HepG2 (cell line): ENCODE results near the gene COA3. TPM values are rescaled to one million over a fixed set of nuclear protein-coding genes. Genes with fewer than 3 reads are reported as not detected.

Experiments used
- ARHGAP35 ChIP-seq: sonication (generic); formaldehyde crosslinking; IDR thresholded peaks from 2 replicates; pipeline ENCODE4 v1.9.0; 2022; ENCODE audit warnings: mild to moderate bottlenecking, inconsistent platforms, moderate library complexity, missing genetic modification reagents, borderline replicate concordance
- BATF2 ChIP-seq: sonication (generic); formaldehyde crosslinking; IDR thresholded peaks from 2 replicates; pipeline ENCODE4 v1.8.0; 2022; ENCODE audit warnings: mild to moderate bottlenecking, missing genetic modification reagents, moderate library complexity
- JUN ChIP-seq: sonication (generic); formaldehyde crosslinking; IDR thresholded peaks from 2 replicates; pipeline ENCODE4 v1.4.0; 2020; ENCODE audit warnings: mild to moderate bottlenecking, missing genetic modification reagents
- MTF2 ChIP-seq: sonication (generic); formaldehyde crosslinking; IDR thresholded peaks from 2 replicates; pipeline ENCODE4 v1.5.0; 2020; ENCODE audit warnings: missing genetic modification reagents, borderline replicate concordance
- MXD1 ChIP-seq: sonication (generic); formaldehyde crosslinking; IDR thresholded peaks from 2 replicates; pipeline ENCODE4 v1.4.0; 2020; ENCODE audit warnings: mild to moderate bottlenecking, missing genetic modification reagents
- NR2F1 ChIP-seq, 2 experiments: fragments of 450-650 bp in 1 of 2; formaldehyde crosslinking in 1 of 2; IDR thresholded peaks; 2 replicates each; pipeline versions ENCODE4 v1.5.0 to v1.6.1; 2016 to 2020; ENCODE audit warnings: mild to moderate bottlenecking in 1 of 2, missing compliant biosample characterization in 1 of 2, missing genetic modification reagents in 1 of 2, moderate library complexity in 1 of 2
- PAX8 ChIP-seq: sonication (generic); formaldehyde crosslinking; IDR thresholded peaks from 2 replicates; pipeline ENCODE4 v1.8.0; 2022; ENCODE audit warnings: mild to moderate bottlenecking, missing genetic modification reagents, borderline replicate concordance
- POLR2AphosphoS5 ChIP-seq: IDR thresholded peaks from 2 replicates; pipeline ENCODE4 v1.6.1; 2012; ENCODE audit warnings: low read depth, low read length
- SP5 ChIP-seq: IDR thresholded peaks from 2 replicates; pipeline ENCODE4 v1.6.1; 2016; ENCODE audit warnings: low read depth, borderline replicate concordance
- SUZ12 ChIP-seq: fragments of 150-350 bp; IDR thresholded peaks from 2 replicates; pipeline ENCODE4 v1.6.1; 2014; ENCODE audit warnings: low read depth, low read length
- TERF1 ChIP-seq: sonication (generic); formaldehyde crosslinking; IDR thresholded peaks from 2 replicates; pipeline ENCODE4 v1.8.0; 2022; ENCODE audit warnings: mild to moderate bottlenecking, missing genetic modification reagents, moderate library complexity
- U2AF1 ChIP-seq: fragments of 200-400 bp; formaldehyde crosslinking; optimal IDR thresholded peaks from 2 replicates; pipeline ENCODE3; 2017; ENCODE audit warnings: mild to moderate bottlenecking, low read depth, low read length
- ZNF101 ChIP-seq: sonication (generic); formaldehyde crosslinking; IDR thresholded peaks from 2 replicates; pipeline ENCODE4 v1.4.0; 2020; ENCODE audit warnings: mild to moderate bottlenecking, low read depth, missing genetic modification reagents, borderline replicate concordance
- ZNF18 ChIP-seq: sonication (generic); formaldehyde crosslinking; IDR thresholded peaks from 2 replicates; pipeline ENCODE4 v1.8.0; 2022; ENCODE audit warnings: mild to moderate bottlenecking, missing genetic modification reagents; ENCODE audit not compliant: insufficient replicate concordance
- ZNF432 ChIP-seq: sonication (generic); formaldehyde crosslinking; IDR thresholded peaks from 2 replicates; pipeline ENCODE4 v1.5.0; 2020; ENCODE audit warnings: missing genetic modification reagents, mild to moderate bottlenecking, borderline replicate concordance
- ZNF567 ChIP-seq: sonication (generic); formaldehyde crosslinking; IDR thresholded peaks from 2 replicates; pipeline ENCODE4 v1.8.1; 2023; ENCODE audit warnings: mild to moderate bottlenecking, missing genetic modification reagents, borderline replicate concordance
- ZNF569 ChIP-seq: sonication (generic); formaldehyde crosslinking; IDR thresholded peaks from 2 replicates; pipeline ENCODE4 v1.5.0; 2020; ENCODE audit warnings: mild to moderate bottlenecking, missing genetic modification reagents, moderate library complexity, borderline replicate concordance
- ZNF609 ChIP-seq: sonication (generic); formaldehyde crosslinking; IDR thresholded peaks from 2 replicates; pipeline ENCODE4 v1.4.0; 2020; ENCODE audit warnings: mild to moderate bottlenecking, missing genetic modification reagents, borderline replicate concordance
- polyA plus RNA-seq, 8 experiments: library from polyadenylated mRNA; depleted of rRNA in 3 of 8; stranded (reverse) in 7 of 8; unstranded in 1 of 8; fragments of >200 nt; fragmentation: Illumina TruSeq in 4 of 8; extraction: Trizol in 4 of 8; gene quantifications; 2 replicates each; pipeline versions ENCODE4 v1.2.1 to v1.2.3, GENCODE V29; 2011 to 2016; ENCODE audit warnings: low read depth in 4 of 8, missing spikeins in 1 of 8, mixed read lengths in 1 of 8; ENCODE audit not compliant: insufficient read depth in 1 of 8
- total RNA-seq, 5 experiments: library from RNA; depleted of rRNA; stranded (reverse); fragments of >200 nt; fragmentation: Illumina TruSeq; extraction: Trizol; gene quantifications; 2 replicates each; pipeline ENCODE4 v1.2.3, GENCODE V29; 2016; ENCODE audit warnings: low read depth in 1 of 5

COA3 gene
- total and polyA plus RNA-seq, 2 of the 13 experiments (the other 11 are each of a cell fraction or from before 2014, with no cell fraction given), result 133 to 202 TPM

GRCh38 chr17:42798383-42799380 lies at the start of gene COA3, which contains the start of gene CNTD1 (continued):
- no peak for TF ChIP-seq BATF2 (CRISPR knock-in tag)
- no peak for TF ChIP-seq ZNF609 (CRISPR knock-in tag)
- TF ChIP-seq ZNF18, result peak; percentile 54
- peak; percentile 84 for TF ChIP-seq SUZ12
- TF ChIP-seq ARHGAP35 (CRISPR knock-in tag), result peak; percentile 96; the same call in 1 of the 2 replicates
- peak; percentile 91 for TF ChIP-seq POLR2AphosphoS5
- peak; percentile 99 for TF ChIP-seq ZNF567 (CRISPR knock-in tag)
- TF ChIP-seq SP5 (CRISPR knock-in tag), result peak; percentile 35; the same call in 1 of the 2 replicates
- peak; percentile 64; the same call in 1 of the 2 replicates for TF ChIP-seq PAX8
- no peak; the same call in 1 of the 2 replicates for TF ChIP-seq ZNF569 (CRISPR knock-in tag)
- peak; percentile 20; the same call in 1 of the 2 replicates for TF ChIP-seq ZNF101
- no peak for TF ChIP-seq ZNF432
- peak; percentile 76; the same call in 1 of the 2 replicates for TF ChIP-seq JUN
- no peak for TF ChIP-seq MTF2 (CRISPR knock-in tag)
- no peak for TF ChIP-seq NR2F1 (CRISPR knock-in tag; IDR thresholded peaks at IDR 0.05)
- TF ChIP-seq MXD1 (CRISPR knock-in tag), result peak; percentile 90
- TF ChIP-seq U2AF1, result no peak
- no peak for TF ChIP-seq TERF1 (CRISPR knock-in tag)
